K562 (cell line): ENCODE data around the gene TBC1D5. TPM values are rescaled to one million over a fixed set of nuclear protein-coding genes. Genes with fewer than 3 reads are reported as not detected.

ENCODE experiments used
- DEAF1 ChIP-seq: fragments of 450-650 bp; formaldehyde crosslinking; IDR thresholded peaks from 2 replicates; pipeline ENCODE4 v1.4.0; 2020; ENCODE audit warnings: mild to moderate bottlenecking, moderate library complexity
- HDGF ChIP-seq: fragments of 450-650 bp; IDR thresholded peaks from 2 replicates; pipeline ENCODE4 v1.6.1; 2016
- HNRNPK ChIP-seq: fragments of 200-400 bp; formaldehyde crosslinking; IDR thresholded peaks from one replicate; pipeline ENCODE4 v1.6.1; 2018; ENCODE audit warnings: mild to moderate bottlenecking, low read depth, low read length; ENCODE audit not compliant: poor library complexity, severe bottlenecking
- POLR2A ChIP-seq: fragments of 450-650 bp; conservative IDR thresholded peaks from 2 replicates; pipeline ENCODE4 v1.6.1; 2016
- RBM25 ChIP-seq: fragments of 200-400 bp; formaldehyde crosslinking; IDR thresholded peaks from 2 replicates; pipeline ENCODE4 v1.6.1; 2018; ENCODE audit warnings: low read length, low read depth, moderate library complexity; ENCODE audit not compliant: severe bottlenecking
- SIRT6 ChIP-seq: IDR thresholded peaks from one replicate; pipeline ENCODE4 v1.6.1; 2012; ENCODE audit warnings: low read depth, mild to moderate bottlenecking, control low read depth, inconsistent platforms, low read length, moderate library complexity
- SREBF2 ChIP-seq: sonication (generic); formaldehyde crosslinking; IDR thresholded peaks from 2 replicates; pipeline ENCODE4 v1.4.0; 2020; ENCODE audit warnings: mild to moderate bottlenecking, missing genetic modification reagents
- SUPT5H ChIP-seq: fragments of 450-650 bp; IDR thresholded peaks from 2 replicates; pipeline ENCODE4 v1.6.1; 2016
- TAF1 ChIP-seq: IDR thresholded peaks from 2 replicates; pipeline ENCODE4 v1.6.1; 2011; ENCODE audit warnings: mild to moderate bottlenecking, low read length, moderate library complexity; ENCODE audit not compliant: insufficient read depth, control insufficient read depth, severe bottlenecking; ENCODE audit errors: extremely low read depth
- TBP ChIP-seq: optimal IDR thresholded peaks from 2 replicates; pipeline ENCODE3; 2011; ENCODE audit warnings: low read depth, low read length, improper control_type of control experiment
- TEAD1 ChIP-seq, 2 experiments: fragments of 450-650 bp in 1 of 2; sonication (generic) in 1 of 2; formaldehyde crosslinking; IDR thresholded peaks; 2 replicates each; pipeline versions ENCODE4 v1.4.0 to v1.8.0; 2020 to 2022; ENCODE audit warnings: mild to moderate bottlenecking in 2 of 2, missing genetic modification reagents in 1 of 2
- WHSC1 ChIP-seq: IDR thresholded peaks from one replicate; pipeline ENCODE4 v1.6.1; 2012; ENCODE audit warnings: low read length, control low read depth, inconsistent platforms
- ZNF212 ChIP-seq: fragments of 450-650 bp; formaldehyde crosslinking; IDR thresholded peaks from 2 replicates; pipeline ENCODE4 v1.4.0; 2020; ENCODE audit warnings: mild to moderate bottlenecking
- polyA plus RNA-seq, 8 experiments: library from polyadenylated mRNA; depleted of rRNA in 4 of 8; stranded (reverse) in 5 of 8; unstranded in 3 of 8; fragments of >200 nt; fragmentation: Nextera tagmentation in 2 of 8; fragmentation: Illumina TruSeq in 1 of 8; extraction: Ambion mirVana in 2 of 8; extraction: Trizol in 1 of 8; gene quantifications; 2 replicates each; pipeline versions ENCODE4 v1.2.1 to v1.2.3, GENCODE V29; 2011 to 2014; ENCODE audit warnings: inconsistent platforms in 1 of 8, missing spikeins in 1 of 8
- total RNA-seq, 7 experiments: library from RNA; depleted of rRNA in 6 of 7; stranded (reverse); fragments of >200 nt in 6 of 7; fragmentation: Illumina TruSeq in 2 of 7; extraction: Trizol in 2 of 7; gene quantifications; 2 replicates each; pipeline versions ENCODE4 v1.2.1 to v1.2.3, GENCODE V29; 2011 to 2021; ENCODE audit warnings: low replicate concordance in 1 of 7
- TF ChIP-seq, protein P1 (sequence below): fragments of 450-650 bp; formaldehyde crosslinking; IDR thresholded peaks from 2 replicates; pipeline ENCODE4 v1.4.0; 2020; ENCODE audit warnings: mild to moderate bottlenecking, mixed read lengths
- TF ChIP-seq, protein P2 (sequence below): sonication (generic); formaldehyde crosslinking; IDR thresholded peaks from 2 replicates; pipeline ENCODE4 v1.8.0; 2023; ENCODE audit warnings: mild to moderate bottlenecking, missing genetic modification reagents
- TF ChIP-seq, protein P3 (sequence below): fragments of 200-800 bp; sonication (Bioruptor generic); IDR thresholded peaks from 2 replicates; pipeline ENCODE4 v1.6.1; 2017; ENCODE audit warnings: missing genetic modification characterization, missing compliant biosample characterization
- TF ChIP-seq, protein P4 (sequence below): IDR thresholded peaks from 2 replicates; pipeline ENCODE4 v1.6.1; 2011; ENCODE audit not compliant: insufficient read length; ENCODE audit errors: extremely low read depth
- TF ChIP-seq, protein P5 (sequence below): fragments of 200-400 bp; formaldehyde crosslinking; IDR thresholded peaks from 2 replicates; pipeline ENCODE4 v1.6.1; 2017; ENCODE audit warnings: mild to moderate bottlenecking, low read depth, low read length, moderate library complexity

TBC1D5 gene
- total and polyA plus RNA-seq, 9 of the 15 experiments (the other 6 are each of a cell fraction or from before 2014, with no cell fraction given) = 2.9 to 38.1 (median 25.6) TPM

DNA sequence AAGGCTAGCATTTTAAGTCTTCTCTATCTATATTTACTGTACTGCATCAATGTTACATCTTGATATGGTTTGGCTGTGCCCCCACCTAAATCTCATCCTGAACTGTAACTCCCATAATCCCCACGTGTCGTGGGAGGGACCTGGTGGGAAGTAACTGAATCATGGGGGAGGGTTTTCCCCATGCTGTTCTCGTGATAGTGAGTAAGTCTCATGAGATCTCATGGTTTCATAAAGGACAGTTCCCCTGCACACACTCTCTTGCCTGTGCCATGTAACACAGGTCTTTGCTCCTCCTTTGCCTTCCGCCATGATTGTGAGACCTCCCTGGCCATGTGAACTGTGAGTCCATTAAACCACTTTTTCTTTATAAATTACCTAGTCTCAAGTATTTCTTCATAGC lies 161.5 kb downstream of the TBC1D5 start (continued):
- TF ChIP-seq, protein P1, sequence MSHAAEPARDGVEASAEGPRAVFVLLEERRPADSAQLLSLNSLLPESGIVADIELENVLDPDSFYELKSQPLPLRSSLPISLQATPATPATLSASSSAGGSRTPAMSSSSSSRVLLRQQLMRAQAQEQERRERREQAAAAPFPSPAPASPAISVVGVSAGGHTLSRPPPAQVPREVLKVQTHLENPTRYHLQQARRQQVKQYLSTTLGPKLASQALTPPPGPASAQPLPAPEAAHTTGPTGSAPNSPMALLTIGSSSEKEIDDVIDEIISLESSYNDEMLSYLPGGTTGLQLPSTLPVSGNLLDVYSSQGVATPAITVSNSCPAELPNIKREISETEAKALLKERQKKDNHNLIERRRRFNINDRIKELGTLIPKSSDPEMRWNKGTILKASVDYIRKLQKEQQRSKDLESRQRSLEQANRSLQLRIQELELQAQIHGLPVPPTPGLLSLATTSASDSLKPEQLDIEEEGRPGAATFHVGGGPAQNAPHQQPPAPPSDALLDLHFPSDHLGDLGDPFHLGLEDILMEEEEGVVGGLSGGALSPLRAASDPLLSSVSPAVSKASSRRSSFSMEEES (CRISPR knock-in tag) = no peak
- no peak for TF ChIP-seq TAF1
- TF ChIP-seq TBP = no peak
- TF ChIP-seq POLR2A = no peak
- TF ChIP-seq, protein P2, sequence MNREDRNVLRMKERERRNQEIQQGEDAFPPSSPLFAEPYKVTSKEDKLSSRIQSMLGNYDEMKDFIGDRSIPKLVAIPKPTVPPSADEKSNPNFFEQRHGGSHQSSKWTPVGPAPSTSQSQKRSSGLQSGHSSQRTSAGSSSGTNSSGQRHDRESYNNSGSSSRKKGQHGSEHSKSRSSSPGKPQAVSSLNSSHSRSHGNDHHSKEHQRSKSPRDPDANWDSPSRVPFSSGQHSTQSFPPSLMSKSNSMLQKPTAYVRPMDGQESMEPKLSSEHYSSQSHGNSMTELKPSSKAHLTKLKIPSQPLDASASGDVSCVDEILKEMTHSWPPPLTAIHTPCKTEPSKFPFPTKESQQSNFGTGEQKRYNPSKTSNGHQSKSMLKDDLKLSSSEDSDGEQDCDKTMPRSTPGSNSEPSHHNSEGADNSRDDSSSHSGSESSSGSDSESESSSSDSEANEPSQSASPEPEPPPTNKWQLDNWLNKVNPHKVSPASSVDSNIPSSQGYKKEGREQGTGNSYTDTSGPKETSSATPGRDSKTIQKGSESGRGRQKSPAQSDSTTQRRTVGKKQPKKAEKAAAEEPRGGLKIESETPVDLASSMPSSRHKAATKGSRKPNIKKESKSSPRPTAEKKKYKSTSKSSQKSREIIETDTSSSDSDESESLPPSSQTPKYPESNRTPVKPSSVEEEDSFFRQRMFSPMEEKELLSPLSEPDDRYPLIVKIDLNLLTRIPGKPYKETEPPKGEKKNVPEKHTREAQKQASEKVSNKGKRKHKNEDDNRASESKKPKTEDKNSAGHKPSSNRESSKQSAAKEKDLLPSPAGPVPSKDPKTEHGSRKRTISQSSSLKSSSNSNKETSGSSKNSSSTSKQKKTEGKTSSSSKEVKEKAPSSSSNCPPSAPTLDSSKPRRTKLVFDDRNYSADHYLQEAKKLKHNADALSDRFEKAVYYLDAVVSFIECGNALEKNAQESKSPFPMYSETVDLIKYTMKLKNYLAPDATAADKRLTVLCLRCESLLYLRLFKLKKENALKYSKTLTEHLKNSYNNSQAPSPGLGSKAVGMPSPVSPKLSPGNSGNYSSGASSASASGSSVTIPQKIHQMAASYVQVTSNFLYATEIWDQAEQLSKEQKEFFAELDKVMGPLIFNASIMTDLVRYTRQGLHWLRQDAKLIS (CRISPR knock-in tag) = no peak
- no peak for TF ChIP-seq WHSC1
- TF ChIP-seq SIRT6 = no peak
- TF ChIP-seq, protein P3, sequence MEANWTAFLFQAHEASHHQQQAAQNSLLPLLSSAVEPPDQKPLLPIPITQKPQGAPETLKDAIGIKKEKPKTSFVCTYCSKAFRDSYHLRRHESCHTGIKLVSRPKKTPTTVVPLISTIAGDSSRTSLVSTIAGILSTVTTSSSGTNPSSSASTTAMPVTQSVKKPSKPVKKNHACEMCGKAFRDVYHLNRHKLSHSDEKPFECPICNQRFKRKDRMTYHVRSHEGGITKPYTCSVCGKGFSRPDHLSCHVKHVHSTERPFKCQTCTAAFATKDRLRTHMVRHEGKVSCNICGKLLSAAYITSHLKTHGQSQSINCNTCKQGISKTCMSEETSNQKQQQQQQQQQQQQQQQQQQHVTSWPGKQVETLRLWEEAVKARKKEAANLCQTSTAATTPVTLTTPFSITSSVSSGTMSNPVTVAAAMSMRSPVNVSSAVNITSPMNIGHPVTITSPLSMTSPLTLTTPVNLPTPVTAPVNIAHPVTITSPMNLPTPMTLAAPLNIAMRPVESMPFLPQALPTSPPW (CRISPR knock-in tag) = peak; percentile 34; the same call in 1 of the 2 replicates
- TF ChIP-seq ZNF212 (CRISPR knock-in tag) = no peak
- no peak for TF ChIP-seq DEAF1 (CRISPR knock-in tag)
- no peak for TF ChIP-seq HNRNPK
- no peak for TF ChIP-seq TEAD1 (CRISPR knock-in tag; IDR thresholded peaks at IDR 0.05)
- TF ChIP-seq, protein P4, sequence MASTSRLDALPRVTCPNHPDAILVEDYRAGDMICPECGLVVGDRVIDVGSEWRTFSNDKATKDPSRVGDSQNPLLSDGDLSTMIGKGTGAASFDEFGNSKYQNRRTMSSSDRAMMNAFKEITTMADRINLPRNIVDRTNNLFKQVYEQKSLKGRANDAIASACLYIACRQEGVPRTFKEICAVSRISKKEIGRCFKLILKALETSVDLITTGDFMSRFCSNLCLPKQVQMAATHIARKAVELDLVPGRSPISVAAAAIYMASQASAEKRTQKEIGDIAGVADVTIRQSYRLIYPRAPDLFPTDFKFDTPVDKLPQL = no peak
- TF ChIP-seq SREBF2 (CRISPR knock-in tag) = no peak
- no peak for TF ChIP-seq SUPT5H
- TF ChIP-seq, protein P5, sequence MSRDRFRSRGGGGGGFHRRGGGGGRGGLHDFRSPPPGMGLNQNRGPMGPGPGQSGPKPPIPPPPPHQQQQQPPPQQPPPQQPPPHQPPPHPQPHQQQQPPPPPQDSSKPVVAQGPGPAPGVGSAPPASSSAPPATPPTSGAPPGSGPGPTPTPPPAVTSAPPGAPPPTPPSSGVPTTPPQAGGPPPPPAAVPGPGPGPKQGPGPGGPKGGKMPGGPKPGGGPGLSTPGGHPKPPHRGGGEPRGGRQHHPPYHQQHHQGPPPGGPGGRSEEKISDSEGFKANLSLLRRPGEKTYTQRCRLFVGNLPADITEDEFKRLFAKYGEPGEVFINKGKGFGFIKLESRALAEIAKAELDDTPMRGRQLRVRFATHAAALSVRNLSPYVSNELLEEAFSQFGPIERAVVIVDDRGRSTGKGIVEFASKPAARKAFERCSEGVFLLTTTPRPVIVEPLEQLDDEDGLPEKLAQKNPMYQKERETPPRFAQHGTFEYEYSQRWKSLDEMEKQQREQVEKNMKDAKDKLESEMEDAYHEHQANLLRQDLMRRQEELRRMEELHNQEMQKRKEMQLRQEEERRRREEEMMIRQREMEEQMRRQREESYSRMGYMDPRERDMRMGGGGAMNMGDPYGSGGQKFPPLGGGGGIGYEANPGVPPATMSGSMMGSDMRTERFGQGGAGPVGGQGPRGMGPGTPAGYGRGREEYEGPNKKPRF = no peak
- no peak for TF ChIP-seq RBM25
- TF ChIP-seq HDGF = no peak
